Anterior cingulate cortex (tissue), 58 donors: ENCODE results near the gene USP17L12.
"Not testable (repeated sequence)": the region's sequence is repeated elsewhere in the genome, so short reads cannot be mapped to it uniquely, and the experiment has no call there.

Experiments
- DNase-seq, 58 donors: peaks; one replicate each; lab custom pipeline; 2025; lab: John Stamatoyannopoulos, UW

USP17L12 gene, protein sequence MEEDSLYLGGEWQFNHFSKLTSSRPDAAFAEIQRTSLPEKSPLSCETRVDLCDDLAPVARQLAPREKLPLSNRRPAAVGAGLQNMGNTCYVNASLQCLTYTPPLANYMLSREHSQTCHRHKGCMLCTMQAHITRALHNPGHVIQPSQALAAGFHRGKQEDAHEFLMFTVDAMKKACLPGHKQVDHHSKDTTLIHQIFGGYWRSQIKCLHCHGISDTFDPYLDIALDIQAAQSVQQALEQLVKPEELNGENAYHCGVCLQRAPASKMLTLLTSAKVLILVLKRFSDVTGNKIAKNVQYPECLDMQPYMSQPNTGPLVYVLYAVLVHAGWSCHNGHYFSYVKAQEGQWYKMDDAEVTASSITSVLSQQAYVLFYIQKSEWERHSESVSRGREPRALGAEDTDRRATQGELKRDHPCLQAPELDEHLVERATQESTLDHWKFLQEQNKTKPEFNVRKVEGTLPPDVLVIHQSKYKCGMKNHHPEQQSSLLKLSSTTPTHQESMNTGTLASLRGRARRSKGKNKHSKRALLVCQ

DNA sequence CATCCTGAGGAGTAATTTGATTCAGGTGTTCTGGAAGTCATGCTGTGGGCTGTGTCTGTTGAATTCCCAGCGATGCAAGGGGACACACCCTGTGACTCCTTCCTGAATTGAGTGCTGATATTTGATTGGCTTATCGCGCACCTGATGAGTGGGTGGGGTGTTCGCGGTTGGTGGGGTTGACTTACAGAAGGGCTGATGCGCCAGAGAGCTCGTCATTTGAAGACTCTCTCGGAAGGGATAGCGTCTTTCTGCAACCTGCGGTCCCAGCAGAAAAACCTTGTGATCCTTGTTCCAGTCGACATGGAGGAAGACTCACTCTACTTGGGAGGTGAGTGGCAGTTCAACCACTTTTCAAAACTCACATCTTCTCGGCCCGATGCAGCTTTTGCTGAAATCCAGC is at the start of gene USP17L12:
Gene USP17L12 (plus strand): TSS at position 301 of the 400 bp plus-strand sequence. CDS start 0 bp downstream, at position 301.
- not testable (repeated sequence) for DNase-seq

DNA sequence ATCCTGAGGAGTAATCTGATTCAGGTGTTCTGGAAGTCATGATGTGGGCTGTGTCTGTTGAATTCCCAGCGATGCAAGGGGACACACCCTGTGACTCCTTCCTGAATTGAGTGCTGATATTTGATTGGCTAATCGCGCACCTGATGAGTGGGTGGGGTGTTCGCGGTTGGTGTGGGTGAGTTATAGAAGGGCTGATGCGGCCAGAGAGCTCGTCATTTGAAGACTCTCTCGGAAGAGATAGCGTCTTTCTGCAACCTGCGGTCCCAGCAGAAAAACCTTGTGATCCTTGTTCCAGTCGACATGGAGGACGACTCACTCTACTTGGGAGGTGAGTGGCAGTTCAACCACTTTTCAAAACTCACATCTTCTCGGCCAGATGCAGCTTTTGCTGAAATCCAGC is 9.6 kb upstream of the USP17L12 start, which contains the start of gene USP17L10:
Gene USP17L10 (plus strand): TSS at position 301 of the 400 bp plus-strand sequence. CDS start 0 bp downstream, at position 301.
- not testable (repeated sequence) for DNase-seq

DNA sequence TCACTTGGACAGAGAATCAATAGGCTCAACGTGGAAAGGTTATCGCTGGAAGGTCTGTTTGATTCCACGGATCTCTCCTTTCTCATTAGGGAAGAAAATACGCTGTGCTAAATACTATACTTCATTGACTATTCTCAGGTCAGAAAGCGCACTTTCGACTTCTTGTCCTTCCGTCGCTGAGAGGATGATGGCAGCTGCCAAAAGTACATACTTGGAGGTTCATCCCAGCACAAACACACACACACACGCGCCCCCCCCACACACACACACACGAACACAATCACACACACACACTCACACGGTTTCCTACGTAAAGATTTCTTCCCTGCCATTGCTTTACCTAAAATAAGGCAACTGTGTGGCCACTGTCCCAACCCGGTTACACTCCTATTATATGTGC is 5.3 kb upstream of the USP17L12 start:
- not testable (repeated sequence) for DNase-seq

- not testable (repeated sequence) for DNase-seq
Measured at GRCh38 chr4:9215105-9215504, 4.8 kb upstream of the USP17L12 start, which contains the start of gene USP17L11. TSS of gene USP17L11 (plus strand) at chr4:9215405. CDS start at chr4:9215405, 0 bp downstream.

DNA sequence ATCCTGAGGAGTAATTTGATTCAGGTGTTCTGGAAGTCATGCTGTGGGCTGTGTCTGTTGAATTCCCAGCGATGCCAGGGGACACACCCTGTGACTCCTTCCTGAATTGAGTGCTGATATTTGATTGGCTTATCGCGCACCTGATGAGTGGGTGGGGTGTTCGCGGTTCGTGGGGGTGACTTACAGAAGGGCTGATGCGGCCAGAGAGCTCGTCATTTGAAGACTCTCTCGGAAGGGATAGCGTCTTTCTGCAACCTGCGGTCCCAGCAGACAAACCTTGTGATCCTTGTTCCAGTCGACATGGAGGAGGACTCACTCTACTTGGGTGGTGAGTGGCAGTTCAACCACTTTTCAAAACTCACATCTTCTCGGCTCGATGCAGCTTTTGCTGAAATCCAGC is 4.6 kb downstream of the USP17L12 start, which contains the start of gene USP17L13:
Gene USP17L13 (plus strand): TSS at position 301 of the 400 bp plus-strand sequence. CDS start 0 bp downstream, at position 301.
- not testable (repeated sequence) for DNase-seq

- DNase-seq: not testable (repeated sequence)
Measured at GRCh38 chr4:9230249-9230648, 10.3 kb downstream of the USP17L12 start.

DNA sequence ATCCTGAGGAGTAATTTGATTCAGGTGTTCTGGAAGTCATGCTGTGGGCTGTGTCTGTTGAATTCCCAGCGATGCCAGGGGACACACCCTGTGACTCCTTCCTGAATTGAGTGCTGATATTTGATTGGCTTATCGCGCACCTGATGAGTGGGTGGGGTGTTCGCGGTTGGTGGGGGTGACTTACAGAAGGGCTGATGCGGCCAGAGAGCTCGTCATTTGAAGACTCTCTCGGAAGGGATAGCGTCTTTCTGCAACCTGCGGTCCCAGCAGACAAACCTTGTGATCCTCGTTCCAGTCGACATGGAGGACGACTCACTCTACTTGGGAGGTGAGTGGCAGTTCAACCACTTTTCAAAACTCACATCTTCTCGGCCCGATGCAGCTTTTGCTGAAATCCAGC is 14.1 kb downstream of the USP17L12 start, which contains the start of gene USP17L15:
Gene USP17L15 (plus strand): TSS at position 301 of the 400 bp plus-strand sequence. CDS start 0 bp downstream, at position 301.
- DNase-seq: not testable (repeated sequence)

- not testable (repeated sequence) for DNase-seq
Measured at GRCh38 chr4:9238461-9238860, 18.5 kb downstream of the USP17L12 start.

GRCh38 chr4:9243579-9243978 is 23.6 kb downstream of the USP17L12 start, which contains the start of gene USP17L17:
TSS of gene USP17L17 (plus strand) at chr4:9243879. CDS start at chr4:9243879, 0 bp downstream.
- not testable (repeated sequence) for DNase-seq

DNA sequence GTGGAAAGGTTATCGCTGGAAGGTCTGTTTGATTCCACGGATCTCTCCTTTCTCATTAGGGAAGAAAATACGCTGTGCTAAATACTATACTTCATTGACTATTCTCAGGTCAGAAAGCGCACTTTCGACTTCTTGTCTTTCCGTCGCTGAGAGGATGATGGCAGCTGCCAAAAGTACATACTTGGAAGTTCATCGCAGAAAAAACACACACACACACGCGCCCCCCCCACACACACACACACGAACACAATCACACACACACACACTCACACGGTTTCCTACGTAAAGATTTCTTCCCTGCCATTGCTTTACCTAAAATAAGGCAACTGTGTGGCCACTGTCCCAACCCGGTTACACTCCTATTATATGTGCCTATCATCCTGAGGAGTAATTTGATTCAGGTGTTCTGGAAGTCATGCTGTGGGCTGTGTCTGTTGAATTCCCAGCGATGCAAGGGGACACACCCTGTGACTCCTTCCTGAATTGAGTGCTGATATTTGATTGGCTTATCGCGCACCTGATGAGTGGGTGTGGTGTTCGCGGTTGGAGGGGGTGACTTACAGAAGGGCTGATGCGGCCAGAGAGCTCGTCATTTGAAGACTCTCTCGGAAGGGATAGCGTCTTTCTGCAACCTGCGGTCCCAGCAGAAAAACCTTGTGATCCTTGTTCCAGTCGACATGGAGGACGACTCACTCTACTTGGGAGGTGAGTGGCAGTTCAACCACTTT is 28.2 kb downstream of the USP17L12 start, which contains the start of gene USP17L18:
Gene USP17L18 (plus strand): TSS at position 678 of the 728 bp plus-strand sequence. CDS start 0 bp downstream, at position 678.
- DNase-seq: not testable (repeated sequence)

GRCh38 chr4:9253078-9253477 is 33.1 kb downstream of the USP17L12 start, which contains the start of gene USP17L19:
TSS of gene USP17L19 (plus strand) at chr4:9253378. CDS start at chr4:9253378, 0 bp downstream.
- DNase-seq: not testable (repeated sequence)

DNA sequence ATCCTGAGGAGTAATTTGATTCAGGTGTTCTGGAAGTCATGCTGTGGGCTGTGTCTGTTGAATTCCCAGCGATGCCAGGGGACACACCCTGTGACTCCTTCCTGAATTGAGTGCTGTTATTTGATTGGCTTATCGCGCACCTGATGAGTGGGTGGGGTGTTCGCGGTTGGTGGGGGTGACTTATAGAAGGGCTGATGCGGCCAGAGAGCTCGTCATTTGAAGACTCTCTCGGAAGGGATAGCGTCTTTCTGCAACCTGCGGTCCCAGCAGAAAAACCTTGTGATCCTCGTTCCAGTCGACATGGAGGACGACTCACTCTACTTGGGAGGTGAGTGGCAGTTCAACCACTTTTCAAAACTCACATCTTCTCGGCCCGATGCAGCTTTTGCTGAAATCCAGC is 37.9 kb downstream of the USP17L12 start, which contains the start of gene USP17L20:
Gene USP17L20 (plus strand): TSS at position 301 of the 400 bp plus-strand sequence. CDS start 0 bp downstream, at position 301.
- not testable (repeated sequence) for DNase-seq

DNA sequence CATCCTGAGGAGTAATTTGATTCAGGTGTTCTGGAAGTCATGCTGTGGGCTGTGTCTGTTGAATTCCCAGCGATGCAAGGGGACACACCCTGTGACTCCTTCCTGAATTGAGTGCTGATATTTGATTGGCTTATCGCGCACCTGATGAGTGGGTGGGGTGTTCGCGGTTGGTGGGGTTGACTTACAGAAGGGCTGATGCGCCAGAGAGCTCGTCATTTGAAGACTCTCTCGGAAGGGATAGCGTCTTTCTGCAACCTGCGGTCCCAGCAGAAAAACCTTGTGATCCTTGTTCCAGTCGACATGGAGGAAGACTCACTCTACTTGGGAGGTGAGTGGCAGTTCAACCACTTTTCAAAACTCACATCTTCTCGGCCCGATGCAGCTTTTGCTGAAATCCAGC is 42.6 kb downstream of the USP17L12 start, which contains the start of gene USP17L21:
Gene USP17L21 (plus strand): TSS at position 301 of the 400 bp plus-strand sequence. CDS start 0 bp downstream, at position 301.
- DNase-seq: not testable (repeated sequence)

DNA sequence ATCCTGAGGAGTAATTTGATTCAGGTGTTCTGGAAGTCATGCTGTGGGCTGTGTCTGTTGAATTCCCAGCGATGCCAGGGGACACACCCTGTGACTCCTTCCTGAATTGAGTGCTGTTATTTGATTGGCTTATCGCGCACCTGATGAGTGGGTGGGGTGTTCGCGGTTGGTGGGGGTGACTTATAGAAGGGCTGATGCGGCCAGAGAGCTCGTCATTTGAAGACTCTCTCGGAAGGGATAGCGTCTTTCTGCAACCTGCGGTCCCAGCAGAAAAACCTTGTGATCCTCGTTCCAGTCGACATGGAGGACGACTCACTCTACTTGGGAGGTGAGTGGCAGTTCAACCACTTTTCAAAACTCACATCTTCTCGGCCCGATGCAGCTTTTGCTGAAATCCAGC is 47.4 kb downstream of the USP17L12 start, which contains the start of gene USP17L22:
Gene USP17L22 (plus strand): TSS at position 301 of the 400 bp plus-strand sequence. CDS start 0 bp downstream, at position 301.
- not testable (repeated sequence) for DNase-seq
